ENCODE data around the gene IER2. TPM values are rescaled to one million over a fixed set of nuclear protein-coding genes. Genes with fewer than 3 reads are reported as not detected.

Gene IER2
- total RNA-seq, 2 donors from 2014 or later: 376 to 523 TPM

DNA sequence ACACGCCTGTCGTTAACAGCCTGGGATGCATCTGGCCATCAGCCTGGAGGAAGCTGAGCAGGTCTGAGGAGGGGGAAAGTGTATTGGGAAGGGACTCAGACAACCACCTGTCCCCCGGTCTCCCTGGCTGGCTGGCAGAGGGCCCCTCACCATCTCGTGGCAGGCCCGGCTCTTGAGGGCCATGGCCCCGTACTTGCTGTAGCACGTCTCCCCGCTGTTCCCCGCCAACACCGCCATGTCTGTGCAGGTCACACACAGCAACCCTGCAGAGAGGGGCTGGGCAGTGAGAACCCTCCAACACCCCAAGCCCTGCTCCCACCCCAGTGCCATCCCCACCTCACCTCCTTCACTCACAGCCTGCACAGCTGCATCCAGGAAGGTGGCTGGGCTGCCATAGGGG, 37.7 kb upstream of the IER2 start:
- no peak for ATAC-seq
- no peak overlapping the region for H3K27ac Mint-ChIP-seq
- DNase-seq: no peak
- H3K4me3 Mint-ChIP-seq: no peak overlapping the region
- no peaks in the 10 kb centered on the region for H3K27me3 Mint-ChIP-seq
- H3K4me1 Mint-ChIP-seq: peaks cover 12% of the 10 kb centered on the region
- H3K9me3 ChIP-seq (ENCODE audit: control insufficient read depth, low read length, poor library complexity, severe bottlenecking): no peaks in the 10 kb centered on the region
- no peaks in the 10 kb centered on the region for H3K36me3 Mint-ChIP-seq (ENCODE audit: low read depth)

DNA sequence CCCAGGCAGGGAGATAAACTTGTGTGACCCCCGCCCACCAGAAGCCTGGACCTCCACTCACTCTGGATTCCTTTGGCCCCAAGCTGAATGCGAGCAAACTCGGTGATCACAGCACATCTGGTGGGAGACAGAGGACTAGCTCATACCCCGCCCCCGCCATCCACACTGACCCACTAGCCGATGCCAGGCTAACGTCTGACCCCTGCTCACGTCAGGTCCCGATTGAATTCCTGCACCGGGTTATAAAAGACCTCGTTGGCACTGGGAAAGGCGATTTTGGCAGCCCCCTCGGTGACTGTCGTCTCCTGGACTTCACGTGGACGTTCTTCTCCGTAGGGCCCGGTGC, 34.3 kb upstream of the IER2 start:
- H3K9me3 ChIP-seq (ENCODE audit: control insufficient read depth, low read length, poor library complexity, severe bottlenecking): no peaks in the 10 kb centered on the region
- no peaks in the 10 kb centered on the region for H3K27me3 Mint-ChIP-seq
- H3K4me1 Mint-ChIP-seq: peaks cover 27% of the 10 kb centered on the region
- peak overlapping the region; percentile 98 for H3K4me3 Mint-ChIP-seq
- ATAC-seq: no peak
- no peak for DNase-seq
- no peaks in the 10 kb centered on the region for H3K36me3 Mint-ChIP-seq (ENCODE audit: low read depth)
- peak overlapping the region; percentile 93 for H3K27ac Mint-ChIP-seq

DNA sequence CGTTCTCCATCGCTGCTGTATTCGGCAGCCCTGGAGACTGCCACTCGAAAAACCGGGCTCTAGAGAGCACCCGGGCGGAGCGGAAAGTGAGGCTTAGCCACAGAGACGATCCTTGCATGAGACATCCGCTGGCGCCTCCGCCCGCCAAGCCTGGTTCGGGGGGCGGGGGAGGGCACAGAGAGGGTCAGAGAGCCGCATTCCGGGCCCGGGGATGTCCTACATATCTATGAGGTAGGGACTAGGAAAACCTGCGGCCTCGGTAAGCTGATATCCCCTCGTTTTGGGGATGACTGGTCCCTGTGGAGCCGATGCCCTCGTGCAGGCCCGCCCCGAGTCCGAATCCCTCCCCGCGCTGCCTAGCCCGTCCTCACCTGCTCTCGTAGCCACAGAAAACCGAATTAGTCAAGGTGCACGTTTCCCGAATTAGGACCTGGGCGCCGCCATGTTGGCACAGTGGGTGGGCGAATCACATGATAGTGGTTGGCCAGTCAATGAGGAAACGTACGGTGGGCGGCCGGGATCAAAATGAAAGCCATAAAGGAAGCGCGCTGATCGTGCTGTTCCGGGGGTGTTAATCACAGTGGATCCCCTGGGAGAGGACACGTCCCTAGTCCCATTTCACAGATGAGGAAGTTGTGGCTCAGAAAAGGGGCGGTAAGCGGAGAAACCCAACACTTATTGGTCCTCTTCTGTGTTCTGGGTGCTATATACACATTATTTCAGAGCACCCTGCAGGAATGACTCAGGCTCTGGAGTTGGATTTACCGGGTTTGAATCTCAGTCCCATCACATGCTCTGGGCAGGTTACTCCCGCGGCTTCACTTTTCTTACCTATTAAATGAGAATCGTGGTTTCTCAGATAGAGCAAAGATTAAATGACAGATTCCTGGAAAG, 33.7 kb upstream of the IER2 start, which contains the start of gene TRMT1:
Gene TRMT1, minus strand, starts transcription at position 459 of the 894 bp plus-strand sequence. Its CDS starts 341 bp downstream, at position 118.
- H3K9me3 ChIP-seq (ENCODE audit: control insufficient read depth, low read length, poor library complexity, severe bottlenecking): no peaks in the 10 kb centered on the region
- peak; percentile 76 to 79 (median 78) for DNase-seq
- Mint-ChIP-seq H3K27ac (peak within 1 kb of the TSS; percentile 93), H3K36me3 (ENCODE audit: low read depth) (no peaks in the 10 kb centered on the region), H3K4me3 (peak within 1 kb of the TSS; percentile 98), H3K27me3 (no peaks in the 10 kb centered on the region), H3K4me1 (peaks cover 30% of the 10 kb centered on the region)
- peak; percentile 69 for ATAC-seq

DNA sequence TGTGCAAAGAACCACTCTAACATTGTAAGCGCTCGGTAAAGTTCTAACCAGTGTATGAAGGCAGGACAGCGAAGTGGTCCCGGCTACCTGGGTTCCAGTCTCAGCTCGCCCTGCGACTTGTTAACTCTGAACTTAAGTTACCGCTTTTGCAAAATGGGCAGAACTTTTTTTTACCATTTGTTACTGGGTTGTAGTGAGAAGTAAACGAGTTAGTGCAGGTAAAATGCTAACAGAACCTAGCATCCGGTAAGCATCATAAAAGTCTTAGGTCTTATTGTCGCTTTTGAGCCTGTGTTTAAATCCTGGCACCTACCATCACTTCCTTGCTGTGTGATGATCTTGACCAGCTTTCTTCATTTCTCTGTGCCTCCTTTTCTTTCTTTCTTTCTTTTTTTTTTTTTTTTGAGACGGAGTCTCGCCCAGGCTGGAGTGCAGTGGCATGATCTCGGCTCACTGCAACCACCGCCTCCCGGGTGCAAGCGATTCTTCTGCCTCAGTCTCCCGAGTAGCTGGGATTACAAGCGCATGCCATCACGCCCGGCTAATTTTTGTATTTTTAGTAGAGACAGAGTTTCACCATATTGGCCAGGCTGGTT, 32.9 kb upstream of the IER2 start:
- Mint-ChIP-seq H3K4me3 (peak overlapping the region; percentile 98), H3K4me1 (peaks cover 35% of the 10 kb centered on the region), H3K27ac (peak overlapping the region; percentile 93), H3K36me3 (ENCODE audit: low read depth) (no peaks in the 10 kb centered on the region), H3K27me3 (no peaks in the 10 kb centered on the region)
- H3K9me3 ChIP-seq (ENCODE audit: control insufficient read depth, low read length, poor library complexity, severe bottlenecking): no peaks in the 10 kb centered on the region
- DNase-seq: no peak
- peak; percentile 27 for ATAC-seq

DNA sequence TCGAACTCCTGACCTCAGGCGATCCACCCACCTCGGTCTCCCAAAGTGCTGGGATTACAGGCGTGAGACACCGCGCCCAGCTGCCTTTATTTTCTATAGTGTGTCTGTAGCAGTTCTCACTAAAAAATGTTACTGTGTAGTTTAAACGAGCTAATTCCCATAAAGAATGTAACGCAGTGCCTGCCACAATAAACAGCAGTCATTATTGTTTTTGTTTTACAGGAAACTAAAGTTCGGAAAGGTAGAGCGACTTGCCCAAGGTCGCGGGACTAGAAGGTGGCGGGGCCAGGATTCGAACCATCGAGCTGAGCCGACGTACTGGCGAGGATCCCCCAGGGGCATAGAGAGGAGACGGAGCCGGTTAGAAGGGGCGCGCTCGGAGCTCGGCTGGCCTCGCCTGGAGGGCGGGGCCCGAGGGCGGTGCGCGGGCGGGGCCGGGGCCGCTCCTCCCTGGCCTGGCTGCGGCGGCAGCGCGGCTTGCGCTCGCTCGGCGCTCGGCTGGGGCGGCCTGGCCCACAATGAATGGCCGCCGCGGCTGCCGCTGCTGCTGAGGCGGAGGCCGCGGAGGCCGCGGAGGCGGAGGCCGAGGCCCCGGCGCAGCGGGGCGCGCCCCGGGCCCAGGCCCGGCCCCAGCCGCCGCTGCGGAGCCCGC, 32.3 kb upstream of the IER2 start, which contains the start of gene NACC1:
Gene NACC1, plus strand, starts transcription at position 493 of the 652 bp plus-strand sequence. CDS start 16,944 bp downstream, outside the sequence.
- ATAC-seq (peak; percentile 84), DNase-seq (peak; percentile 84 to 88 (median 87))
- H3K9me3 ChIP-seq (ENCODE audit: control insufficient read depth, low read length, poor library complexity, severe bottlenecking): no peaks in the 10 kb centered on the region
- H3K27me3 Mint-ChIP-seq: no peaks in the 10 kb centered on the region
- H3K4me3 Mint-ChIP-seq: peak within 1 kb of the TSS; percentile 98
- no peaks in the 10 kb centered on the region for H3K36me3 Mint-ChIP-seq (ENCODE audit: low read depth)
- H3K27ac Mint-ChIP-seq: peak within 1 kb of the TSS; percentile 93
- peaks cover 40% of the 10 kb centered on the region for H3K4me1 Mint-ChIP-seq

DNA sequence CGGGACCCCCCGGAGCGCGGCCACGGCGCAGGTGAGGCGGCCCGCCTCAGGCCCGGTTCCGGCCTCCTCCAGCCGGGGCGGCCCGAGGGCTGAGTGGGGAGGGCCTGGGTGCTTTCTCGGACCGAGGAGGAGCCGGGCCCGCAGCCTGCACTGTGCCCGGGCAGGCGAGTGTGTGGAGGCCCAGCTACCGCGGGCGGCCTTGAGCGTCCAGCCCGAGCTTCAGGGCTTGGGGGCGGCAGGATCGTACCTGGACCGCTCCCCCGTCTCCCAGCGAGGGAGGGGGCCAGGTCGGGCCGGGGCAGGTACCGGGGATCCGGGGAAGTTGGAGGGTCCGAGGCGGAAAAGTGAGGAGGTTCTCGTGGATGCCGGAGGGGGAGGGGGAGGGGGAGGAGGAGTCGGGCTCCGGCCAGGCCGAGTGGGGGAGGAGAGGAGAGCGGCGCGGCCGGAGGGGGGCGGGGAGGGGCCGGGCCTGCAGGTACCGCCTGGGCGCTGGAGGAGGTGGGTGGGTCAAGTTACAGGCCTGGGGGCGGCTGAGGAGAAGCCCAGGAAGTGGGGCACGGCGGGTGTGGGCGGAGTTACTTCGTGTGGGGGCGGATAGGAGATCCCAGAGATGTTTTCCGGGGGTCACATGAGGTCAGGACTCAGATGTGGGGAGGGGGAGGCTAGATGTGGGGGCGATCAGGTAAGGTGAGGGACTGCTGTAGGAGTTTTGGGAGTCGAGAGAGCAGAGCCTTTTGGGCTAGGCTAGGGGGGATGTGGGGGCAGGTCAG, 31.6 kb upstream of the IER2 start:
- H3K9me3 ChIP-seq (ENCODE audit: control insufficient read depth, low read length, poor library complexity, severe bottlenecking): no peaks in the 10 kb centered on the region
- ATAC-seq (no peak), DNase-seq (no peak)
- Mint-ChIP-seq H3K27me3 (no peaks in the 10 kb centered on the region), H3K36me3 (ENCODE audit: low read depth) (no peaks in the 10 kb centered on the region), H3K27ac (peak overlapping the region; percentile 67), H3K4me1 (peaks cover 44% of the 10 kb centered on the region), H3K4me3 (peak overlapping the region; percentile 91)

DNA sequence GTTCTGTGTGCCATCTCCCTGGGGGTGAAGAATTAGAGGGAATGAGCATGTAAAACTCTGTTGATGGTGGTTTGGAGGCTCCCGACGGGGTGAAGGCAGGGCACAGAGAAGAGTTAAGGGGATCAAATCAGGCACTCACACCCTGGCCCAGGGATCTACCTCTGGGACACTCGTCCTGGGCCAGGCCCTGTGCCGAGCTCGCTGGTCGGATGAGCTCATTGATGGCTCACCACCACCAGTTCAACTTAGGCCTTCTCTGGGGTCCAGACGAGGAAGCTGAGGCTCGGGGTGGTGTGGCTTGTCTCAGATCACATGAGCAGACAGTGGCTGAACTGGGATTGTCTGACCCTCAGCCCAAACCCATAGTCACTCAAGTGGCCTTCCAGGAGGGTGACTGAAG, 30.6 kb upstream of the IER2 start:
- no peaks in the 10 kb centered on the region for H3K27me3 Mint-ChIP-seq
- H3K4me3 Mint-ChIP-seq: peak overlapping the region; percentile 91
- peak overlapping the region; percentile 67 for H3K27ac Mint-ChIP-seq
- ATAC-seq: no peak
- no peaks in the 10 kb centered on the region for H3K9me3 ChIP-seq (ENCODE audit: control insufficient read depth, low read length, poor library complexity, severe bottlenecking)
- H3K4me1 Mint-ChIP-seq: peaks cover 44% of the 10 kb centered on the region
- no peaks in the 10 kb centered on the region for H3K36me3 Mint-ChIP-seq (ENCODE audit: low read depth)
- no peak for DNase-seq

DNA sequence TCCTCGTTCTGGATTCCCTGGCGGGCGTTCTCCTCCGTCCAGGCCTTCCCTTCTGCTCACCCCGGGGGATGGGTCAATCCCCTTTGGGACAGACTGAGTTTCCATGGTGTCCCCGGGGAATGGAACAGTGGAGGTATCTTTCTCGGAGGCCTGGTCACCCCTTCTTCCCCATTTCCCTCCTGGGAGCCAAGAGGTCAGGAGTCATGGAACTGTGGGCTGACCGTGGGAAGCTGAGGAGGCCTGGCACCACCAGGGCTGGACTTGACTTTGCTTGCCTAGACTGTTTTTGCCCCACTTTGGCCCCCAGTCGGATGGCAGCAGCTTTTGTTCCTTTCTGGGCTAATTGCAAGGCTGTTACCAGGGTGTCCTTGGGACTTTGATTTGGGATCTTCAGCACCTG, 30.2 kb upstream of the IER2 start:
- ATAC-seq (no peak), DNase-seq (no peak)
- H3K27ac Mint-ChIP-seq: peak overlapping the region; percentile 67
- no peaks in the 10 kb centered on the region for H3K9me3 ChIP-seq (ENCODE audit: control insufficient read depth, low read length, poor library complexity, severe bottlenecking)
- H3K27me3 Mint-ChIP-seq: no peaks in the 10 kb centered on the region
- no peaks in the 10 kb centered on the region for H3K36me3 Mint-ChIP-seq (ENCODE audit: low read depth)
- peaks cover 44% of the 10 kb centered on the region for H3K4me1 Mint-ChIP-seq
- H3K4me3 Mint-ChIP-seq: peak overlapping the region; percentile 62

DNA sequence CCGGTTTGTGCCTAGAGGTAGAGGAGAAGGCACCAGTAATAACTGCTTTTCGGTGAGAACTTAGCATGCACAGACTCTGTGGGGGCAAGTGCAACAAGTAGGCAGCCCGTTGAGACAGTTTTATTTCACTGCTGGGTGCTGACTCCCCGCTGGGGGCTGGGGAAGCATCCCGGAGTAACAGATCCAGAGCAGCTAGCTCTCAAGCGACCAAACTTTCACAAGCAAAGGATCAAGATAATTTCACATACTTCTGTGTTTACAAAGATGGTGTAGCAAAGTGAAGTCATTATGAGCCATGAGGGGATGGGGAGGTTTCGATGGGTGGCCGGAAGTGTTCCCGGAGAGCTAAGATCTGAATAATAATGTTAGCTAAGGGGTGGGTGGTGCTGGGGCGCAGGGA, 29.4 kb upstream of the IER2 start:
- no peak for ATAC-seq
- H3K27me3 Mint-ChIP-seq: no peaks in the 10 kb centered on the region
- H3K4me3 Mint-ChIP-seq: no peak overlapping the region
- no peaks in the 10 kb centered on the region for H3K36me3 Mint-ChIP-seq (ENCODE audit: low read depth)
- H3K27ac Mint-ChIP-seq: peak overlapping the region; percentile 67
- H3K4me1 Mint-ChIP-seq: peaks cover 40% of the 10 kb centered on the region
- no peak for DNase-seq
- no peaks in the 10 kb centered on the region for H3K9me3 ChIP-seq (ENCODE audit: control insufficient read depth, low read length, poor library complexity, severe bottlenecking)

DNA sequence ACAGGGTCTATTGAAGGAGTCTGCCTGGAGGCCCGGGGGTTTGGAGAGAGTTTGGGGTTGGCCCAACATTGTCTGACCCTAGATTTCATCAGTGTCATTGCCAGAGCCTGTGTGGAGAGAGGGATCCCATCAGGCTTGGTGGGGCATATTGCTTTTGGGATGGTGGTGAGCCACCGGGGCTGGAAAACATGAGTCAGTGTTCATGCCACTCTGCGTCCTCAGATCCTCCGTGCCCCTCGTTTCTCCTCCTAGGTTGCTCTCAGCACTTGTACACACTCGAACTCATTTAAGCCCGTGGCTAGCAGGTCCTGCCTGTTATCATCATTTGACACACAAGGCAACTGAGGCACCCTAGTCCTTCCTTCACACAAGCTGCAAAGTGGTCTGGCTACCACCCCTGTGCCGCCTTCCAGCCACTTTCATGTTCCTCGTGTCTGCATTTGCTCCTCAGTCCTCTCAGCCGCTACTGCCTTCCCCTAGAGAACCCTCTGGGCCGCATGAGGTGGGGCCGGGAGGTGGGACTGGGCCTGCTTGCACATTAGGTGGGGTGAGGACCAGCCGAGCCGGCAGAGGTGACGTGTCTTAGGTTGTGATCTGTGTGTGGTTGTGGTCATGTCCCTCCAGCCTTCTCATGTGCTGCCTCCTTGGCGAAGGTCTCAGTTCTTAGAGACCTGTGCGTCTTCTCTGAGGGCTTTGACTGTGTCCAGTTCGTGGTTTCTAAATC, 28.5 kb upstream of the IER2 start:
- peak overlapping the region; percentile 2 for H3K4me3 Mint-ChIP-seq
- H3K27me3 Mint-ChIP-seq: no peaks in the 10 kb centered on the region
- H3K9me3 ChIP-seq (ENCODE audit: control insufficient read depth, low read length, poor library complexity, severe bottlenecking): no peaks in the 10 kb centered on the region
- no peak for ATAC-seq
- DNase-seq: no peak
- H3K36me3 Mint-ChIP-seq (ENCODE audit: low read depth): no peaks in the 10 kb centered on the region
- peaks cover 36% of the 10 kb centered on the region for H3K4me1 Mint-ChIP-seq
- peak overlapping the region; percentile 86 for H3K27ac Mint-ChIP-seq

DNA sequence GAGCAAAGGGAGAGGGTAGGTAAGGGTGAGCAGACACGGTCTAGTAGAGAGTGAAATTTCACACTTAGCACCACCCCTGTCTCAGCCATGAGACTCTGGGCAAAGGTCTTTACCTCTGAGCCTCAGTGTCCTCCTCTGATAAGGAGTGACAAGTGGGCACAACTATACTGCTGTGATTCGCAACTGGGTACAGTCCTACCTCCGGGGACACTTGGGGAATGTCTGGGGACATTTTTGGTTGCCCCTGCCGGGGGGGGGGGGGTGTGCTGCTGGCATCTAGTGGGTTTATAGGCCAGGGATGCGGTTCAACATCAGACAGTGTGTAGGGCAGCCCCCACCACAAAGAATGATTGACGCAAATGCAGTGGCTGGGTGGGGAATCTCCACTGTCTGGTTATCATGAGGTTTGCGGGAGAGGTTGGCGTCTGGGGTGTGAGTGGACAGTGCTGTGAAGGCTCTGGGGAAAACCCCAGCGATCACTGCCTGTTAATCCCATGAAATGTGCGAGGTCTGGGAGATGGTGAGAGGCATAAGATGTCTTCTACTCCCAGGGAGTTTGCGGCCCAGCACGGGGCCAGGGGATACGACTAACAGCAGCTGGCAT, 27.8 kb upstream of the IER2 start:
- Mint-ChIP-seq H3K4me3 (peak overlapping the region; percentile 69), H3K36me3 (ENCODE audit: low read depth) (no peaks in the 10 kb centered on the region), H3K4me1 (peaks cover 32% of the 10 kb centered on the region), H3K27ac (peak overlapping the region; percentile 86), H3K27me3 (no peaks in the 10 kb centered on the region)
- DNase-seq (no peak), ATAC-seq (peak; percentile 22)
- H3K9me3 ChIP-seq (ENCODE audit: control insufficient read depth, low read length, poor library complexity, severe bottlenecking): no peaks in the 10 kb centered on the region
